OCI-LY3 (cell line): ENCODE results near the gene CAV1.

Source experiments
- EZH2phosphoT487 ChIP-seq: fragments of 200-600 bp; shearing (Covaris generic); IDR thresholded peaks from 2 replicates; pipeline ENCODE4 v1.6.1; 2018; ENCODE audit warnings: antibody characterized with exemption, mixed run types, low read depth
- TF ChIP-seq, protein P1 (sequence below): fragments of 200-600, 300-600 bp; sonication (generic); IDR thresholded peaks from 2 replicates; pipeline ENCODE4 v1.5.1; 2014; ENCODE audit warnings: antibody characterized with exemption, low read length, low read depth

DNA sequence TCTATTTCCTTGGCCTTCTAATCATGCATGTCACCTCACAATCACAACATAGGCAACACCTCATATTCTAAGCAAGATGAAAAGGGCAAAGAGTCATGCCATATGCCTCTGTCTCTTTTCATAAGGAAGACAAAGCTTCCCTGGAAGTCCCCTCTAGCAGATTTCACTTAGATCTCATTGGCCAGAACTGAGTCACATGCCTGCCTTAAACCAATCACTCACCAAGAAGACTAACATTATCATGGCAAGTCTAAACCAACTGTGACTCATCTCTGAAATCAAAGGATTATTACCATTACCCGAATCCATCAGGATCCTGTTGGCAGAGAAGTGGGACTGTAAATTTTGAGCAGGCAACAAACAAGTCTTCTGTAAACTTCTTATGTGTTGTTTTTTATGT is 27.8 kb downstream of the CAV1 start:
- TF ChIP-seq EZH2phosphoT487, result no peak
- TF ChIP-seq, protein P1, sequence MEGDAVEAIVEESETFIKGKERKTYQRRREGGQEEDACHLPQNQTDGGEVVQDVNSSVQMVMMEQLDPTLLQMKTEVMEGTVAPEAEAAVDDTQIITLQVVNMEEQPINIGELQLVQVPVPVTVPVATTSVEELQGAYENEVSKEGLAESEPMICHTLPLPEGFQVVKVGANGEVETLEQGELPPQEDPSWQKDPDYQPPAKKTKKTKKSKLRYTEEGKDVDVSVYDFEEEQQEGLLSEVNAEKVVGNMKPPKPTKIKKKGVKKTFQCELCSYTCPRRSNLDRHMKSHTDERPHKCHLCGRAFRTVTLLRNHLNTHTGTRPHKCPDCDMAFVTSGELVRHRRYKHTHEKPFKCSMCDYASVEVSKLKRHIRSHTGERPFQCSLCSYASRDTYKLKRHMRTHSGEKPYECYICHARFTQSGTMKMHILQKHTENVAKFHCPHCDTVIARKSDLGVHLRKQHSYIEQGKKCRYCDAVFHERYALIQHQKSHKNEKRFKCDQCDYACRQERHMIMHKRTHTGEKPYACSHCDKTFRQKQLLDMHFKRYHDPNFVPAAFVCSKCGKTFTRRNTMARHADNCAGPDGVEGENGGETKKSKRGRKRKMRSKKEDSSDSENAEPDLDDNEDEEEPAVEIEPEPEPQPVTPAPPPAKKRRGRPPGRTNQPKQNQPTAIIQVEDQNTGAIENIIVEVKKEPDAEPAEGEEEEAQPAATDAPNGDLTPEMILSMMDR, result no peak
